H7 (cell line): ENCODE data around the gene ANKRD28. TPM values are rescaled to one million over a fixed set of nuclear protein-coding genes. Genes with fewer than 3 reads are reported as not detected.
"Not testable (repeated sequence)": the region's sequence is repeated elsewhere in the genome, so short reads cannot be mapped to it uniquely, and the experiment has no call there.

Experiments used
- DNase-seq: peaks from one replicate; pipeline ENCODE4 v3.0.0; 2012
- H3K27me3 ChIP-seq: 2 replicates; pipeline ENCODE4 v1.6.0; 2011; ENCODE audit warnings: mild to moderate bottlenecking, low read length; ENCODE audit not compliant: control insufficient read depth, insufficient read depth
- H3K36me3 ChIP-seq: replicated peaks from 2 replicates; pipeline ENCODE4 v1.5.1; 2011; ENCODE audit warnings: low read length; ENCODE audit not compliant: control insufficient read depth, insufficient read depth
- H3K4me3 ChIP-seq: 2 replicates; pipeline ENCODE4 v1.5.1; 2011; ENCODE audit warnings: low read depth, mild to moderate bottlenecking, control low read depth, low read length, moderate library complexity; ENCODE audit not compliant: insufficient read depth
- total RNA-seq: library from RNA; depleted of rRNA; stranded (reverse); fragments of >200 nt; shearing (Covaris generic); gene quantifications from 2 replicates; pipeline ENCODE4 v1.2.3, GENCODE V29; 2014; rRNA removed

ANKRD28 gene
- 28.5 and 38.9 TPM in 2 replicates for total RNA-seq

GRCh38 chr3:15797642-15798303 is at the start of gene ANKRD28:
Gene ANKRD28, minus strand, starts transcription at chr3:15797979. Its CDS starts 1,458 bp downstream, at chr3:15796521.
- H3K27me3 ChIP-seq, result no peaks in the 10 kb centered on the region
- no peaks in the 10 kb centered on the region for H3K36me3 ChIP-seq
- no peak for DNase-seq
- H3K4me3 ChIP-seq, result no peak within 1 kb of the TSS

- H3K4me3 ChIP-seq, result no peak overlapping the region
- H3K36me3 ChIP-seq, result no peaks in the 10 kb centered on the region; the same call in none of the 2 replicates
- DNase-seq, result no peak
- H3K27me3 ChIP-seq, result no peaks in the 10 kb centered on the region
Observed at GRCh38 chr3:15847239-15847638, 49.5 kb upstream of the ANKRD28 start.

DNA sequence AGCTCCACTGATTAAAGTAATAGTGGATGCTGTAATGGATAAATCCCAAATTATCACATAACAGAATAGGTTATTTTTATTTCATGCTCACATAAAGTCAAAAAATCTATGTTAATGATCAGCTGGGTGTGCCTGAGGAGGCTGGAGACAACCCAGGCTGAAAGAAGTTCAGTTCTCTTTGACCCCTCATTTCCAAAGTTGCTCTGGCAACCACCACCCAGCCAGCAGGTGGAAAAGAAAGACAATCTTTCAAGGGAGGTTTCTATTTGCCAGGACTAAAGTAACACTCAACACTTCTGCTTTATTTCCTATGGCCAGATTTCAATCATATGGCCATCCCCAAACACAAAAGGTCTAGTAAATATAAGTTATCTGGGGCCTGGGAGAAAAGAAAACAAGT is 48.8 kb upstream of the ANKRD28 start:
- no peak for DNase-seq
- Histone ChIP-seq H3K36me3 (no peaks in the 10 kb centered on the region; the same call in 1 of the 2 replicates), H3K4me3 (no peak overlapping the region), H3K27me3 (no peaks in the 10 kb centered on the region)

- no peak for DNase-seq
- H3K27me3 ChIP-seq, result no peaks in the 10 kb centered on the region
- H3K36me3 ChIP-seq, result no peaks in the 10 kb centered on the region
- H3K4me3 ChIP-seq, result no peak overlapping the region
Observed at GRCh38 chr3:15845475-15845874, 47.7 kb upstream of the ANKRD28 start.

DNA sequence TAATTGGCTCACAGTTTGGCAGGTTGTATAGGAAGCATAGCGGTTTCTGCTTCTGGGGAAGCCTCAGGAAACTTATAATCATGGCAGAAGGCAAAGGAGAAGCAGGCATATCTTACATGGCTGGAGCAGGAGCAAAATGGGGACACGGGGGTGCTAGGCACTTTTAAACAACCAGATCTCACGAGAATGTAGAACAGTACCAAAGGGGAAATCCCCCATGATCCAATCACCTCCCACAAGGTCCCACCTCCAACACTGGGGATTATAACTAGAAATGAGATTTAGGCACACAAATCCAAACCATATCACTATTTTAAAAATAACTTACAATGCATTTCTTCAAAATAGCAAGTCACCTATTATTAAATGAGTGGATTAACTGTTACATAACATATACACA is 47.1 kb upstream of the ANKRD28 start:
- no peak overlapping the region for H3K4me3 ChIP-seq

GRCh38 chr3:15841091-15841973 is 43.6 kb upstream of the ANKRD28 start:
- not testable (repeated sequence) for H3K36me3 ChIP-seq, H3K27me3 ChIP-seq, DNase-seq, H3K4me3 ChIP-seq

More for the DNA sequence above, 47.1 kb upstream of the ANKRD28 start:
- H3K36me3 ChIP-seq, result no peaks in the 10 kb centered on the region
- no peak for DNase-seq
- no peaks in the 10 kb centered on the region for H3K27me3 ChIP-seq

GRCh38 chr3:15839568-15839967 is 41.8 kb upstream of the ANKRD28 start:
- DNase-seq, result no peak
- Histone ChIP-seq H3K27me3 (no peaks in the 10 kb centered on the region), H3K36me3 (no peaks in the 10 kb centered on the region), H3K4me3 (no peak overlapping the region)

- no peak overlapping the region for H3K4me3 ChIP-seq
- no peaks in the 10 kb centered on the region for H3K27me3 ChIP-seq
- DNase-seq, result no peak
- no peaks in the 10 kb centered on the region for H3K36me3 ChIP-seq
Observed at GRCh38 chr3:15831927-15832326, 34.1 kb upstream of the ANKRD28 start.

GRCh38 chr3:15825016-15825415 is 27.2 kb upstream of the ANKRD28 start:
- DNase-seq, result no peak
- Histone ChIP-seq H3K4me3 (no peak overlapping the region), H3K36me3 (no peaks in the 10 kb centered on the region), H3K27me3 (no peaks in the 10 kb centered on the region)

DNA sequence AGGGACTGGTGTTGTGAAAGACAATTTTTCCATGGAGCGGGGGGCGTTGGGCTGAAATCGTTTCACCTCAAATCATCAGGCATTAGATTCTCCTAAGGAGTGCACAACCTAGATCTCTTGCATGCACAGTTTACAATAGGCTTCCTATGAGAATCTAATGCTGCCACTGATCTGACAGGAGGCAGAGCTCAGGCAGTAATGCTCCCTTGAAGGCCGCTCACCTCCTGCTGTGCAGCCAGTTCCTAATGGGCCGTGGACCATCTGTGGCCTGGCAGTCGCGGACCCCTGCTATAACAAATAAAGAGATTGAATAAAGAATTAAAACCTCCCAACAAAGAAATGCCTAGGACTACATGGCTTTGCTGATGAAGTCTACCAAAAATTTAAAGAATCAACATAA is 25.3 kb upstream of the ANKRD28 start:
- DNase-seq, result no peak
- Histone ChIP-seq H3K4me3 (no peak overlapping the region), H3K36me3 (no peaks in the 10 kb centered on the region), H3K27me3 (no peaks in the 10 kb centered on the region)

DNA sequence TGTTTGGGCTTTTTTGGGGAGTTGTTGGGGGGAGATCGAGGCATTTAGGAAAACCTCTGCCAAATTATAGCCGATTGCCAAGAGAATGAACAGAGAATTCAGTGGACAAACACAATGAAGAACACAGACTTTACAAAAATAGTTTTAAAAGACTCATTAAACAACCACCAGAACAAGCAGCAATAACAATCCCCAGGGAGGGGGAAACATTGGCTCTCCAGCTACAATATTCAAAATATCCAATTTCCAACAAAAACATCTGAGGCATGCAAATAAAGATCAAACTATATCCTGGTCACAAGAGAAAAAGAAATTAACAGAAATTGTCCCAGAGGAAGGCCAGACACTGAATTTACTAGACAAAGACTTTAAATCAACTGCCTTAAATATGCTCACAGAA is 24.5 kb upstream of the ANKRD28 start:
- no peak overlapping the region for H3K4me3 ChIP-seq
- no peak for DNase-seq
- no peaks in the 10 kb centered on the region for H3K36me3 ChIP-seq
- no peaks in the 10 kb centered on the region for H3K27me3 ChIP-seq

- Histone ChIP-seq H3K4me3 (no peak overlapping the region), H3K27me3 (no peaks in the 10 kb centered on the region), H3K36me3 (no peaks in the 10 kb centered on the region)
- DNase-seq, result no peak
Observed at GRCh38 chr3:15820911-15821310, 23.1 kb upstream of the ANKRD28 start.

DNA sequence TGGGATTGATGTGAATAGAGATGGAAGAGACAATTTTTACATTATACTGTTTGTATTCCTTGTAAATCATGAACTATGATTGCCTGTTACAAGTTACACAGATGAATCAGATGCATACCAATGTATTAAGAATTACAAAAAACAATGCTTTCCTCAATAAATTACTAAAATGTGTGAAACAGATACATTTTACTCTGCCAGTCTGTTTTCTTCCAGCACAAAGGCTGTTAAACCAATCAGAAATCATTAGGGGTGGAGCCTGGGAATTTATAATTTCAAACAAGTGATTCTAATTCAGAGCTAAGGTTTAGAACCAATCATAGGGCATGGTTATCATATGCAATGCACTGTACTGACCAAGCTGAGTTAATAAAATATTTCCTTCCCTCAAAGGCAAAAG is 21.8 kb upstream of the ANKRD28 start:
- no peak for DNase-seq
- Histone ChIP-seq H3K4me3 (no peak overlapping the region), H3K36me3 (no peaks in the 10 kb centered on the region), H3K27me3 (no peaks in the 10 kb centered on the region)

DNA sequence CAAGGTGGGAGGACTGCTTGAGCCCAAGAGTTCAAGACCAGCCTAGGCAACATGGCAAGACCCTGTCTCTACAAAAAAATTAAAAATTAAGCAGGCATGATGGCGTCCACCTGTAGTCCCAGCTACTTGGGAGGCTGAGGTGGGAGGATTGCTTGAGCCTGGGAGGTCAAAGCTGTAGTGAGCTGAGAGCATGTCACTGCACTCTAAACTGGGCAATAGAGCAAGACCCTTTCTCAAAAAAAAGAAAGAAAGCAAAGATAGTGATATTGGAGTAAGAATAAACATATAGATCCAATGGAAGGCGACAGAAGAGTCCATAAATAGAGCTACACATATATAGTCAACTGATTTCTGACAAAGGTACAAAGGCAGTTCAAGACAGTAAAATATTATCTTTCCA is 21.3 kb upstream of the ANKRD28 start:
- Histone ChIP-seq H3K36me3 (no peaks in the 10 kb centered on the region), H3K4me3 (no peak overlapping the region), H3K27me3 (no peaks in the 10 kb centered on the region)
- no peak for DNase-seq

GRCh38 chr3:15815696-15816095 is 17.9 kb upstream of the ANKRD28 start:
- Histone ChIP-seq H3K36me3 (no peaks in the 10 kb centered on the region), H3K27me3 (no peaks in the 10 kb centered on the region), H3K4me3 (no peak overlapping the region)
- no peak for DNase-seq
